Nephron (organoid): ENCODE measurements around the gene SYNGAP1.

Experiments
- H3K27ac Mint-ChIP-seq, 3 experiments: 2 replicates each; pipeline ENCODE4 v1.8.0; 2020; ENCODE audit warnings: mixed read lengths in 3 of 3, mild to moderate bottlenecking in 2 of 3, moderate library complexity in 1 of 3
- H3K27me3 Mint-ChIP-seq: 2 replicates; pipeline ENCODE4 v1.8.0; 2021; ENCODE audit warnings: low read depth, mild to moderate bottlenecking, moderate library complexity, mixed read lengths
- H3K36me3 Mint-ChIP-seq: 2 replicates; pipeline ENCODE4 v1.8.0; 2020; ENCODE audit warnings: low read depth, mixed read lengths
- H3K4me1 Mint-ChIP-seq: 2 replicates; pipeline ENCODE4 v1.8.0; 2020; ENCODE audit warnings: mixed read lengths
- H3K4me3 Mint-ChIP-seq, 3 experiments: 2 replicates each; pipeline ENCODE4 v1.8.0; 2020; ENCODE audit warnings: mild to moderate bottlenecking in 3 of 3, mixed read lengths in 3 of 3, moderate library complexity in 2 of 3
- H3K9me3 Mint-ChIP-seq: 2 replicates; pipeline ENCODE4 v1.8.0; 2020; ENCODE audit warnings: mixed read lengths
- CTCF ChIP-seq, 3 experiments: fragments of 200-600 bp; sonication (generic); IDR thresholded peaks; one replicate each; pipeline ENCODE4 v1.5.0; 2021; ENCODE audit warnings: antibody characterized with exemption in 3 of 3; ENCODE audit not compliant: unreplicated experiment in 3 of 3

The SYNGAP1 gene

GRCh38 chr6:33425668-33426577 is 6.1 kb downstream of the SYNGAP1 start:
- Mint-ChIP-seq H3K4me3 (peak overlapping the region; percentile 88 to 91 (median 90)), H3K9me3 (no peaks in the 10 kb centered on the region)
- peak; percentile 53 to 70 (median 58) for TF ChIP-seq CTCF (IDR thresholded peaks at IDR 0.05; ENCODE audit: unreplicated experiment in 3 of 3)

GRCh38 chr6:33426590-33427511 is 7.0 kb downstream of the SYNGAP1 start:
- Mint-ChIP-seq H3K9me3 (no peaks in the 10 kb centered on the region), H3K4me1 (peaks cover 77% of the 10 kb centered on the region), H3K4me3 (peak overlapping the region; percentile 88 to 91 (median 90)), H3K36me3 (peaks cover 15% of the 10 kb centered on the region), H3K27ac (peak overlapping the region; percentile 93 to 98 (median 94)), H3K27me3 (no peaks in the 10 kb centered on the region)
- TF ChIP-seq CTCF (IDR thresholded peaks at IDR 0.05; ENCODE audit: unreplicated experiment in 3 of 3), result no peak

More at GRCh38 chr6:33425668-33426577, 6.1 kb downstream of the SYNGAP1 start:
- peaks cover 81% of the 10 kb centered on the region for H3K4me1 Mint-ChIP-seq
- H3K27me3 Mint-ChIP-seq, result no peaks in the 10 kb centered on the region
- H3K36me3 Mint-ChIP-seq, result peaks cover 15% of the 10 kb centered on the region
- H3K27ac Mint-ChIP-seq, result peak overlapping the region; percentile 93 to 98 (median 94)

GRCh38 chr6:33427585-33428223 is 7.8 kb downstream of the SYNGAP1 start:
- peak overlapping the region; percentile 93 to 98 (median 94) for H3K27ac Mint-ChIP-seq
- H3K4me3 Mint-ChIP-seq, result peak overlapping the region; percentile 88 to 91 (median 90)
- no peaks in the 10 kb centered on the region for H3K9me3 Mint-ChIP-seq
- no peaks in the 10 kb centered on the region for H3K27me3 Mint-ChIP-seq
- TF ChIP-seq CTCF (IDR thresholded peaks at IDR 0.05; ENCODE audit: unreplicated experiment in 3 of 3), result no peak
- peaks cover 15% of the 10 kb centered on the region for H3K36me3 Mint-ChIP-seq
- peaks cover 84% of the 10 kb centered on the region for H3K4me1 Mint-ChIP-seq

- Mint-ChIP-seq H3K27me3 (no peaks in the 10 kb centered on the region), H3K36me3 (peaks cover 8% of the 10 kb centered on the region), H3K27ac (peak overlapping the region; percentile 62 to 90 (median 90)), H3K9me3 (no peaks in the 10 kb centered on the region), H3K4me1 (peaks cover 83% of the 10 kb centered on the region), H3K4me3 (peak overlapping the region; percentile 92)
- TF ChIP-seq CTCF (IDR thresholded peaks at IDR 0.05; ENCODE audit: unreplicated experiment in 3 of 3), result peak; percentile 29 to 45 (median 40)
These were observed 8.5 kb downstream of the SYNGAP1 start for GRCh38 chr6:33428224-33428965.
